NCI-H1694 (cell line): ENCODE data around the gene SH3TC2.

Experiments
- DNase-seq: peaks from one replicate; lab custom pipeline; 2025; lab: John Stamatoyannopoulos, UW

Gene SH3TC2

DNA sequence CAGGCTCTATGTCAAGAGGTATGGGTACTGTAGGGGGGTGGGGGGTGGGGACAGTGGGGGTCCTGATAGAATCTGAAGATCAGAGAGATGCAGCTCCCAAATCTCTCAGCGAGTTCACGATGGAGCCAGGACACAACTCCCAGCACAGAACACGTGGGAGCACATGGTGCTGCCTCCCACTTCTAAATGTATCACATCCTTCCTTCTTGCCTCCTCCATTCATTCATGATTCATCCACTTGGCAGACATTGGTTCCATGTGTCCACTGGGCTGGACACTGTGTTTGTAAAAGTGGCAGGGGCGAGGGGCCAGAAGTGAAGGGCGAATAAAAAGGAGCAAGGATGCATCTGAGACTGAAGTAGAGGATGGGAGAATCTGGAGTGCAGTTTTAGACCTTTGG is 33.9 kb downstream of the SH3TC2 start:
- DNase-seq, result no peak

DNA sequence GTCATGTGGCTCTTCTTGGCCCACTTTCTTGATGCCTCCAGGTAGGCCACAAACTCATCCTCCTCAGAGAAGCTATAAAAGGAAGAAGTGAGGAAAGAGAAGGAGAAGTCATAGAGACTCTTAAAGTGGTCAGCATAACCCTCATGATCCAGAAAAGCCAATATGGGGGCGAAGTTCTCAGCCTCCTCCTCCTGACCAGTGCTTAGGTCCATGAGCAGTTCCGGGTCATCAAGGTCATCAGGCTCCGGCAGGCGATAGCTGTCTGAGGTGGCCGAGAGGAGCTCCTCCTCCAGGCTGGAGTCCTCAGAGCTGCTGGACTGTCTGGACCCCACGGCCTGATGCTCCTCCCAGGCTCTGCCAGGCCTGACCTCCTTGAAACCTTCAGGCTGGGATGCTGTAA is 34.7 kb downstream of the SH3TC2 start:
- DNase-seq, result no peak

DNA sequence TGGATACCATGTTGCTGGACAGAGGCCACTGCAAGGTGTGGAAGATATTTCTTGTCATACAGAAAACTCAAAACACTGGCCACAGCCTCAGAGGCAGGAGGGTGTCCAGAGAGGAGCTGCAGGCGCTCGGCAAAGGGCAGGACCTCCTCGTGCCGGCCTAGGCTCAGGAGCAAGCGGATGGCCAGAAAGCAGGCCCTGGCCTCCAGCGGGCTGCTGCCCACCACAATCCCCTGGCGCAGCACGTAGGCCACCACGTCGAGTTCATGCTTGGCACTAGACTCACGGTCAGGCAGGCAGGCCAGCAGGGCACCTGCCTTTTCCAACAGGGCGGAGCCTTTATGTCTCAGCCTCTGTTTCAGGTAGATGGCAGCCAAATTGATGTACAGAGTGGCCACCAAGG is 35.2 kb downstream of the SH3TC2 start:
- no peak for DNase-seq

DNA sequence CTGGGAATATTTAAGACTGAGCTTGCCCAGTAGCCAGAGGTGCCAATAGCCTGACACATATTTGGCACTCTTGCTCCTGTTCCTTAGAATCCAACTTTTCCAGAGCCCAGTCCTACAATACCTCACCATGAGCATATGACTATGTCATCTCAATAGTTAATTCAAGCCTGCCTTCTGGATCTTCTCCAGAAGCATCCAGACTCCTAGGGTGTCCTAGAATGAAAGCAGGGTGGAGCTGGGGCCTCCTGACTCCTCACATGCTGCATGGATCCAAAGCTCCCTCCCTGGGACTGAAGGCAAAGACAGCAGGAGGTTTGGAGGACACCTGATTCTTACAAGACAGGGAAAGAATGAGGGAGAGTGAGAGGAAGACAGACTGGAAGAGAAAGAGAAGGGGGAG is 37.9 kb downstream of the SH3TC2 start:
- DNase-seq, result no peak

DNA sequence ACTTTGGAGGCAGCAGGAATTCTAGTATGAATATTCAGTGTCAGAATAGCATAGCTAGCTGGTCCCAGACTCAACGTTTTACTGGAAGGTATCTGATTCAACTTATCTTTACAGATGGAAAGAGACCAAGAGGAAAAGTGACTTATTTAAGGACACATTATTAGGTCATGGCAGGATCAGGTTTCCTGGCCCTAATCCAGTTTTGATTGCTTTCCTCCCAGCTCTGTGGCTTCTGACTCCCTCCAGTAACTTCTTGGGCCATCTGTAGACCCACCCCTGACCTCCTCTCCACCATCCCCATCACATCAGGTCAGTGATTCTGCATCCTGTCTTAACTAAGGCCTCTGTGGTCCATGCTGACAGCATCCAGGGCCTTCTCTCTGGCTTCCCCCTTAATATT is 38.4 kb downstream of the SH3TC2 start:
- DNase-seq, result no peak

DNA sequence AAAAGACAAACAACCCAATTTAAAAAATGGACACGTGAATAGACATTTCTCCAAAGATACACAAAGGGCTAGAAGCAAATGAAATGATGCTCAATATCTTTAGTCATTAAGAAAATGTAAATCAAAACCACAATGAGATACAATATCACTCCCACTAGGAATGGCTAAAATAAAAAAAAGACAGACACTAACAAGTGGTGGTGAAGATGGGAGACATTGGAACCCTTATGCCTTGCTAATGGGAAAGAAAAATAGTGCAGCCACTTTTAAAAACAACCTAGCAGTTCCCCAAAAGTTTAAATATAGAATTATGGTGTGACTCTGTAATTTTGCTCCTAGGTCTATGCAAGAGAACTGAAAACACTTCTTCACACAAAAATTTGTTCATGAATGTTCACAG is 40.7 kb downstream of the SH3TC2 start:
- no peak for DNase-seq

DNA sequence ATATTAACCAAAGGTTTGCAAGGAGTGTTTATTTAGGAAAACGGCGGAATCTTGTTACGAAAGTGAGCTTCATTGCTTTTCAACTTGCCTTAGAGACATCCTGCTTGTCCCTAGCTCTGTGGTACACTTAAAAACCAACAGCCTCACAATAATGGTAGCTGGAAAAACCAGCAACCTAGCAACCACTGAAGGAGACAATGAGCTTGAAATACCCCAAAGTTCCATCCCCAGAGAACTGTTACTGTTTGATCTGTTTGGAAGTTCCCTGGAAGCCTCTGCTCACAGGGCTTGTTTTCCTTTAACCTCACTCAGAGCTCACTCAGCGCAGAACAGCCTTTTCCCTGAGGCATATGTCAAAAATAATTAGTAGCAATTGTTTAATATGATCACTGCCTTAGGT is 43.2 kb downstream of the SH3TC2 start:
- DNase-seq, result no peak

DNA sequence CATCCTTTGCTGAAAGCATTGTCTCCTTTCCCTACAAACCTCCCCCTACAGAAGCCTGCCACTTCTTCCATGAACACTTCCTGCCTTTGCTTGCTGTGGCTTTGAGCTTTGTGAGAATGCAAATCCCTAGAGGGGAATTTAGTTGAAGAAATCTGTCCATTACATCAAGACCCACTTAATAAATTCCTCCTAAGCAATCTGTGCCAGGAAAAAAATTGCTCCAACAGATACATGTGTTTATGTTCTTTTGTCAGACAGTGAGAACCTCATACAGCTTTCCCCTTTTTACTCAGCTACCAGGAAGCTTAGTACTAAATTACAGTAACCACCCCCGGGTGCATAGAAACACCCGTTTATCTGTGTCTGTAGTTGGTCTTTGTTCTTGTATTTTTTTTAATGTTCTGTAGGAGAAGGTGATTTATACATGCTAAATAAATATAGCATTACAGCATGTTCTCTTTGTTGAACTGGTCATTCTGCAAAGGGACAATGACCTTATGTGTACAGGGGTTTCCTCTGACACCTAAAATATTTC is 43.9 kb downstream of the SH3TC2 start:
- DNase-seq, result no peak

DNA sequence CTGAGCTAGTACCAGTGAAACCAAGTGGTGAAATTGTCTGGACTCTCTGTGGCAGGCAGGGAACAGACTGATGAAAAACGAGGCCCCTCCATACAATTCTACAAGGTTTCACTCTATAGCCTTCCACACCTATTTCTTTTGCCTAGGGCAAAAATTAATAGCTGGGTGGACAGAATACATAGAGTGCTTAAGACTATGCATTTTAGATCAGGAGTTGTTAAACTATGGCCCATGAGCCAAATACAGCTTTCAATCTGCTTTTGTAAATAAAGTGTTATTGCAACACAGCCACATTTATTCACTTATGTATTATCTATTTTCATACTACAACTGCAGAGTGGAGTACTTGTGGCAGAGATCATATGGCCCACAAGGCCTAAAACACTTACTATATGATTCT is 45.2 kb downstream of the SH3TC2 start:
- no peak for DNase-seq

DNA sequence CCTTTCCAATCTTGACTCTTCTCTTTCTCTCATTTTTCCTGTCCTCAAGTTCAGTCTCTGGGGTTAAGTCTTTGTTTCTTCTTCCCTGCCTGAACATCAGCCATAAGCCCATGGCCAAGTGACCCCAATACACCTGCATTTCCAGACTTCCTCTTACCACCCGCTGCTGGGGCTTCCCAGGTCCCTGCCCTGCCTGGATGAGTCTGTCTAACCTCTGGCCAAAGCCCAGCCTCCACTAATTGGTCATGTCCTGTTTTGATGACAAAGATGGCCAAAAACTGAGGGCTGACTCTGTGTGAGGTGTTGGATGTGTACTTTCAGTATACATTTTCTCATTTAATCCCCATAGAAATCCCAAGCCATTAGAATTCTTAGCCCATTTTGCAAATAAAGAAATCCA is 47.3 kb downstream of the SH3TC2 start:
- DNase-seq, result no peak

DNA sequence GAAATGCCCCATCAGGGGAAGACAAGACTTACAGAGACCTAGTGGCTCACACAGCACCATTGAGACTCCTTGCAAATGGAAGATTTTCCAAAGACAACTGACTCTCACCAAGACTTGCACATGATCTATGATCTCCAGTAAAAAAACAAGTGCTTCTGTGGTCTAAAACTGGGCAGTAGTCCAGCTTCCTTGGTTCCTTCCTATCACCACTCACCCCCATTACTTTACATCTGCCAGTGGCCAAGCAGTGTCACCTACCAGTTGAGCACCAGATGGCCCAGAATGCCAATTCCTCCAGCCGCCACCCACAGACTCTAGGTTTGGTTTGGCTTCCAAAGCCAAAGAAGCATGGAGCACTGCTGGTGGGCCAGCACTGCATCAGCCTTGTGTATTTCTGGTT is 47.7 kb downstream of the SH3TC2 start:
- no peak for DNase-seq

DNA sequence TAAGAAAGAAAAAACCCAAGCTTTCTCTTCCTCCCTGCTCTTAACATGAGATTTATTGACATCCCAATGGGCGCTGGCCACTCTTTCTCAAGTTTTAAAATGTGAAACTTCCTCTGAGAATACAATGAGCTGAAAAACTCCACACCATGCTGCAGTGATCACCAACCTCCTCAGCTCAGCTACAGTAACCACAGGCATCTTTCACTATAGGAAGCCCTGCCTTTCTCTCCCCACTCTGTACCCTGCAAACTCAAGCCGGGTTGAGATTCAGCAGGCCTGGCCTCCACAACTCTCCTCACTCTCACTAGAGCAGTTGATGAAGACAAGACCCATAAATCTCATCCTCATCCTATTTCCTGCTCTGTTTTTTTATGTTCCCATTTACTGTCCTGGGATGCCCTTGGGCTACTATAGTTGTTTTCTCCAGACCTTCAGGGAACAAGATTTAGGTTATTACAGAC is 48.3 kb downstream of the SH3TC2 start:
- no peak for DNase-seq

DNA sequence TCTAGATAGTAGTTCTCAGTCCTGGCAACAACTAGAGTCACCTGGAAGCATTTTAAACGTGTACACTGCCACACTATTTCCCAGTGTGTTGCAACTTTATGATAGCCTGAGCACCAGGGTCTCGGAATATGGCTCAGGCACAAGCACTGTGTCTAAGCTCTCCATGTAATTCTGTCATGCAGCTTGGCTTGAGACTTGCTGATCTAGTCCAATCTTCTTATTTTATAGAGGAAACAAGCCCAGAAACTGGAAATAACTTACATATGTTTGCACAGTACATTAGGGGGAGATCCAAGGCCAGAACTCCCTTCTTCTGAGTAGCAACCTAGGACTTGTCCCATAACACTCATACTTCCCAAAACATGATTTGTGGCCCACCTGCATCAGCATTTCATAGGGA is 49.1 kb downstream of the SH3TC2 start:
- no peak for DNase-seq

DNA sequence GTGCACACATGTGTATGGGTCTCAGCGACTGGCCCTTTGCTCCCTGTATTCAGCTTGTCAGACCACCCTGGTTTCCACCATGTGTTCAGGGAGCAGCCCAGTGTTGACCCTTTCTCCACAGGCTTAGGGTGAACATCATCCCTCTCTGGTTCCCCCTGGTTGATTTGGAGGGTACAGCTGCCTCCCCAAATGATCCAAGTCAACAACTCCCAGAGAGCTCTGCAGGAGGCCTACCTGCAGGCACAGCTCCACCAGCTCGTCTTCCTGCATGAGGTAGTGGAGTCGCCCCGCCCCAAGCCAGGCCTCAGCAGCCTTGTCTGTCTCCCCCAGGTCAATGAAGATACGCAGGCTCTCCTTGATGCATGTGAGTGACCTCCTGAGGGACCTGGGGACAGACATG is 50.5 kb downstream of the SH3TC2 start:
- no peak for DNase-seq

DNA sequence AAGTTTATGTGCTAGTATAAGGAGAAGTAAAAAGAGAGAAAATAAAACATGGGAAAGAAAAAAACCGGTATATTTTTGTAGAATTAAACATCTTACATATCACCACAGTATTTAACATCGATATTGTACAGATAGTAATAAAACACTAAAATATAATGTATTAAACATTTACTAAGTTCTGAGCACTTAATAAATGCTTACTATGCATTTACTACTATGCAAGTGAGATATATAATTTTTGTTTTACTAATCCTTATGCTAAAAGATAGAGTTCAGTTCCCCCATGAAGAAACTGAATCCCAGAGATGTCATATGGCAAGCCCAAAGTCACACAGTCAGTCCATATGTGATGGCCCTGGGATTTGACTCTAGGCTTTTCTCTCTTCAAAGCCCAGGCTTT is 51.1 kb downstream of the SH3TC2 start:
- no peak for DNase-seq

DNA sequence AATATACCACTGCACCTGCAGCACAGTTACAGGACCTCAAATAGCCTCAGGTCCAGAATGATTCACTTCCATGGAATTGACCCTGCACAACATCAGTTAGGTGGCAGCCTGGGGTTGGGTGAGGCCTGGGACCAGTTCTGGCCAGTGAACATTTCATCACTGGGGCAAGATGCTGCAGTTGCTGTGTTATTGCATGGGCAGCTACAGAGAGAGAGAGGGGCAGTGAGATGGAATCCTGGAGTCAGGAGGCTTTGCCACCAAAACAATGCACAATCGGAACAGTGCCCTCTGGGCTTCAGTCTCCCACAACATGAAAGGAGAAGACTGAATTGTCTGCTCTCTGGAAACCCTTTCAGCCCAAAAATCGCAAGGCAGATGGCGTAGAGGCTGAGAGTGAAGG is 51.8 kb downstream of the SH3TC2 start:
- DNase-seq, result no peak

DNA sequence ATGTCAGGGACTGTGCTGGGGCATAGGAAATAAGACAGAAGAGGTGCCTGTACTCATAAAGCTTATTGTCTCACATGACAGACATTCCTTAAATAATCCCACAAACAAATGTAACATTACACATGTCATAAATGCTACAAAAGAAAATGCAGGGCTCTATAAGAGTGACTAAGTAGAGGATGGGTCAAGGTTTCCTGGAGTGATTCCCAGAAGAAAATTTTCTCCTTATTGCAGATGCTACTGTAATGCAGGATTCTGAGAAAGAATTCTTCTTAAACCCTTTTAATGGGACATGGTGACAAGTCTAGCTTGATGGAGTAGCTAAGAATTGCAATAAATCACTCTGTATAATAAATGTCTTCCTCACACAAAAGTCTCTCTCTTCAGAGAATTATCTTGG is 55.7 kb downstream of the SH3TC2 start:
- no peak for DNase-seq

DNA sequence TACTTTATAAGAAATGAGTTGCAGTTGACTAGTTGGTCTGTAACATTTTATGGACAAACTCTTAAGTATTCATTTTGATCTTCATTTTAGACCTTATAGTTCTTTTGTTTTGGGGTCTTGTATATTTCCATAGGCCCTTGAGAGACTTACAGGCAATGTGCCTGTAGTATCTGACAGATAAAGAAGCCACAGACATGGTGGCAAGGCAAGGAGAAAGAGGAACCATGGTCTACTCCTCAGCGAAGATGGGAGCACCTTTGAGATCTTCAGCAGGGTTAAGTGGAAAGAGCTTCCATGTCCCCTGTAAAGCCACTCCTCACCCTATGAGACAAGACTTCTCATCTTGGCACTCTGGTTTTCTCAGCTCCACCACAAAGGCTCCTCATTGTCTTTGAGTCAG is 56.4 kb downstream of the SH3TC2 start:
- DNase-seq, result no peak

DNA sequence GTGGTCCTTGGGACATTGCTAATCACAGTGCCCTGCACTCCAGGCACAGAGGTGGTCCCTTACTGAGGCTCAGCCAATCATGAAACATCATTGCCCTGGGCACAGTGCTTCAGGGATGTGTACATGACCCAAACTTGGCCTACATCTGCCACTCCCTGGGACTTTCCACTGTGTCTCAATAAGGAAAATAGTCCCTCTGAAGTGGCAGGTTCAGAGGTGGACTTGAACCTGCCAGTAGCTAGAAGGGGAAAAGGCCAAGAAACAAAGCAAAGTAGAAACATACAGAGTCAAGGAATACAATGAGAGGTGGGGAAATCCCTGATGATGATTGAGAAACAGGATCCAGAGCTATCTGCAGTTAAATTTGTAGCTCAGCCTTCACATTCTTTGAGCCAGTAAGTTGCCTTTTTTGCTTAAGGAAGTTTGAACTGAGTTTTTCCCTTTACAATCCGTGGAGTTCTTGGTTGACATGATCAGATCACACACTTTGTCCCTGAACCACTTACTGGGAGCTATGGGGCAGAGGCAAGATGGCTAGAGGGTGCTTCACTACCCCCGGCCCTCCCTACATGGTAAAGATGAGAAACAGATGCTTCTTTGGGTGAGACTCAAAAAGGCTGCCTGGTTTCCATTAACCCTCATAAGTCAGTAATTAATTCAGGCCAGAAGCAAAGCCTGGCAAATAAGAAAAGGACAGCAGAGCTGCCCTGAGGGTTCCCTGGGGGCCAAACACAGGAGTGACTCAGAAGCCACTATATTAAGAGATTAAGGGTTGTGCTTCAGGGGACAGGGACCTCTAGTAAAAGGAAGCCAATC is 57.6 kb downstream of the SH3TC2 start:
- DNase-seq, result no peak

DNA sequence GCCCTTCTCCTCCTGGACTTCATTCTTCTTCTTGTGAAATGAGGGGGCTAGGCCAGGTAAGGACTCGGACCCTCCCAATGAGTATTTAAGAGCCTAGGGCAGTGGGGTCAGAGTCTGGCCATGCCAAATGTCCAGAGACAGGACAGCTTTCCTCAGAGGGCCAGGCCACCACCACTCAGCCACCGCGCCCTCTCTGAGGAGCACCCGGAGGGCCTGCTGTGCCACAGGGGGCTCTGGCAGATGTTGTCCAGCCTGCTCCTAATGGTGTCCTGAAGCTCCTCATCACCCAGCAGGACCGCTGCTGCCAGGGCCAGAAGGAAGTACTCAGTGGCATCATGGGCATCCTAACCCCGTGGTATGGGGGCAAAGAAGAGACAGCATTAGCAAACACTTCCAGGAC is 58.3 kb downstream of the SH3TC2 start:
- no peak for DNase-seq

DNA sequence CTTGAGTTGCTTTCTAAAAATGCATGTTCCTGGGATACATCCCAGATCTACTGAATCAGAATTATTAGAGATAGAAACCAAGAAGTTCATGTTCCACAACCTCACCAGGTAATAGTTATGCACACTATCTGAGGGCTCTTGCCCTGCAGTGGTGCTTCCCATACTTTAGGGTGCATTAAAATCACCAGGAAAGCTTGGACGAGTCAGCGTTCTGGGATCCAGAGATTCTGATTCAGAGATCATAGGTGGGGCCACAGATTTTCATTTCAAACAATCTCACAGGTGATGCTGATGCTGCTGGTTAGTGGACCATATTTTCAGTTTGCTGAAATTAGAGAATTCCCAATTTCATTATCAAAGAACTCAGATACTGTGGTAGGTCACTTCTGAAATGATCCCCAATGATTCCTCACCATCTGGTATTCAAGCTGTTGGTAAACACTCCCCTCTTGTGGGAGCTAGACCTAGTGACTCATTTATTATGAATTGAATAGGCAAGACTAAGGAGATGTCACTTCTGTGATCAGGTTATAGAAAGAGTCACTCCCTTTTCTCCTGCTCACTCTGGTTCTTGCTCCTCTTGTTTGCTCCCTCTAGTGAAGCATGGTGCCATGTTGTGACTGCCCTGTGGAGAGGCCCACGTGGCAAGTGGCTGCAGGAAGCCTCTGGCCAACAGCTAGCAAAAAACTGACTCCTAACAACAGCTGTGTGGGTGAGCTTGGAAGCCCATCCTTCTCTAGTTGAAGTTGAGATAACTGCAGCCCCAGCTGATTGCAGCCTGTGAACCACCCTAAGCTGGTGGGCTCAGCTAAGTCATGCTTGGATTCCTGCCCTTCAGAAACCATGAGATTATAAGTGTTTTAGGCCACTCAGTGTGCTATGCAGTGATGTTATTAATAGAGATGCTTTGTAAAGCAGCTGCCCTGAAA is 59.8 kb downstream of the SH3TC2 start:
- DNase-seq, result no peak

DNA sequence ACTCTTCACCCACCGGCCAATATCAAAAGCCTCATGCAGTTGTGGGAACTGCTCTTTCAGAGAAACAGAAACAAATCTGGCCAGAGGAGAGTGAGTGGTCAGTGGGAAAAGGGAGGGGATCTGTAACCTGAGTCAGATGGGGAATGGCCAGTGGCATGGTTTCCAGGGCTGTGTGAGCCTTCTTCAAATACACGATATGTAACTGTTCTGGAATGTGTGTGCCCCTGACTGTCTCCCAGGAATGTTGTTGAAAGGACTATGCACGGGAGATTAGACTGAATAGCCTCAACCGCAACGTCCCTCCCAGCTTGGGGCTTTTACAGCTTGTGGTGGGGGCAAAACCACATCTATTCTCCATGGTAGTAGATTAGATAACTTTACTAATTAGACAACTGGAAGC is 60.8 kb downstream of the SH3TC2 start:
- DNase-seq, result no peak

DNA sequence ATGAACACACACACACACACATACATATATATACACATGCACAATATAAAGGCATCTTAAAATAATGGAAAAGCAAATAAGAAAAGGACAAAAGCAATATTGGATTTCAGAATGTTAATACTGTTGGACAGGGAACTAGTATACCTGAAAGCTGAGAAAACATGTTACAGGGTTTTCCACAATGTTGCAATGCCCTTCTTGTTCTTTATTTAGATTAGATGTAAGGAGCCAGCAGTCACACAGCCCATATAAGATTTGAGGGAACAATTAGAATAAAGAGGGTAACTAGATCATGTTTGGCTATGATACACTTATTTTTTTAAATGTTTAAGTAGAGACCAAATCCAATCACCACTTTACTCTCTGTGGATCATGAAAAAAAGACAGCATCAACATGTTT is 61.7 kb downstream of the SH3TC2 start:
- DNase-seq, result no peak
